HEK293 (cell line): ENCODE results near the gene STAT3.

Source experiments
- BCL6B ChIP-seq: fragments of 450-650 bp; formaldehyde crosslinking; IDR thresholded peaks from 2 replicates; pipeline ENCODE4 v1.5.1; 2017; ENCODE audit warnings: missing biosample characterization, missing genetic modification characterization
- KLF16 ChIP-seq: fragments of 450-650 bp; formaldehyde crosslinking; IDR thresholded peaks from 2 replicates; pipeline ENCODE4 v1.5.1; 2017; ENCODE audit warnings: missing biosample characterization, missing genetic modification characterization
- MEIS1 ChIP-seq: sonication (generic); formaldehyde crosslinking; IDR thresholded peaks from 2 replicates; pipeline ENCODE4 v1.8.1; 2022; ENCODE audit warnings: missing genetic modification reagents, mild to moderate bottlenecking, borderline replicate concordance
- RBAK ChIP-seq: fragments of 450-650 bp; formaldehyde crosslinking; IDR thresholded peaks from 2 replicates; pipeline ENCODE4 v1.5.1; 2016; ENCODE audit warnings: missing biosample characterization, missing genetic modification characterization
- TCF7L2 ChIP-seq: IDR thresholded peaks from 2 replicates; pipeline ENCODE4 v1.6.1; 2011; ENCODE audit warnings: low read depth, mild to moderate bottlenecking, inconsistent platforms, low read length, moderate library complexity, borderline replicate concordance
- ZFP37 ChIP-seq: fragments of 450-650 bp; formaldehyde crosslinking; IDR thresholded peaks from 2 replicates; pipeline ENCODE4 v1.5.1; 2016; ENCODE audit warnings: missing biosample characterization, missing genetic modification characterization
- ZNF140 ChIP-seq: fragments of 450-650 bp; formaldehyde crosslinking; IDR thresholded peaks from 2 replicates; pipeline ENCODE4 v1.5.1; 2016; ENCODE audit warnings: missing biosample characterization, missing genetic modification characterization
- ZNF350 ChIP-seq: fragments of 450-650 bp; formaldehyde crosslinking; IDR thresholded peaks from 2 replicates; pipeline ENCODE4 v1.5.0; 2017; ENCODE audit warnings: missing biosample characterization, mild to moderate bottlenecking, missing genetic modification characterization
- ZNF530 ChIP-seq: fragments of 450-650 bp; formaldehyde crosslinking; IDR thresholded peaks from 2 replicates; pipeline ENCODE4 v1.5.1; 2016; ENCODE audit warnings: low read depth, missing biosample characterization, missing genetic modification characterization
- ZNF544 ChIP-seq: fragments of 450-650 bp; formaldehyde crosslinking; IDR thresholded peaks from 2 replicates; pipeline ENCODE4 v1.5.0; 2017; ENCODE audit warnings: missing biosample characterization, missing genetic modification characterization
- ZNF548 ChIP-seq: fragments of 450-650 bp; formaldehyde crosslinking; IDR thresholded peaks from 2 replicates; pipeline ENCODE4 v1.5.1; 2016; ENCODE audit warnings: missing biosample characterization, missing genetic modification characterization
- TF ChIP-seq, protein P1 (sequence below): fragments of 450-650 bp; formaldehyde crosslinking; IDR thresholded peaks from 2 replicates; pipeline ENCODE4 v1.5.1; 2016; ENCODE audit warnings: missing biosample characterization, missing genetic modification characterization
- TF ChIP-seq, protein P2 (sequence below): fragments of 450-650 bp; formaldehyde crosslinking; IDR thresholded peaks from 2 replicates; pipeline ENCODE4 v1.5.1; 2016; ENCODE audit warnings: missing biosample characterization, missing genetic modification characterization

DNA sequence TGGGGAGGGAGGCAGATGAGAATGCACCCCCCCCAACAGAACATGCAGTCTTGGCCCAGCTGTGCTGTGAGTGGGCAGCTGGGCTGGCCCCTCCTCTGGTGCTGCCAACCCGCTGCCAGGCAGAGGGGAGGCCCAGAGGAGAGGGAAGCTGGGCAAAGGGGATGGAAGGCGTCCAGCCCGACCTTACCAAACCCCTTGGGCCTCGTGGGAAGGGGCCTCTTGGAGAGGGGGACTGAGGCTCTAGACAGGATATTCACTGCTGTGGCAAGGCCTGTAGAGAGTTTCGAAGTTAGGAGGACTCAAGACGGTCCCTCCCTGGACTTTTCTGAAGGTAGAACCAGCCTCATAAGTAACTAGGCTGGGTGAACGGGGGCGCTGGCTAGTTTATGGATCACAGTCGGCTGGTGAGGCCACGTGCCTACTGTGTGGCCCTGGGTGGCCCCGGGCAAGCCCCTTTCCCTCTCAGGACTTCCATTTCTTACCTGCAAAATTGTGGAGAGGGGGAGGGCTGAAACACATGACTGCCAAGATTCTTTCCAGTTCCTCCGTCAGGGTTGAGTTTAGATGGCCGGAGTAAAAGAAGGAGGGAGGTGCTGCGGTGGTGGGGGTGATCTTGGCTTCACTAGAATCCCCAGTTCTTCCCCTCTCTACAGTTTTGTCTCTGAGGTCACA, 100.8 kb downstream of the STAT3 start:
- TF ChIP-seq ZNF548 (tag by site-specific recombination) (no peak), ZNF530 (tag by site-specific recombination) (no peak), ZNF544 (tag by site-specific recombination) (no peak), ZNF140 (no peak), KLF16 (tag by site-specific recombination) (no peak), ZNF350 (no peak), MEIS1 (CRISPR knock-in tag) (no peak), BCL6B (tag by site-specific recombination) (no peak), RBAK (tag by site-specific recombination) (no peak), TCF7L2 (no peak), ZFP37 (no peak)
- TF ChIP-seq, protein P1, sequence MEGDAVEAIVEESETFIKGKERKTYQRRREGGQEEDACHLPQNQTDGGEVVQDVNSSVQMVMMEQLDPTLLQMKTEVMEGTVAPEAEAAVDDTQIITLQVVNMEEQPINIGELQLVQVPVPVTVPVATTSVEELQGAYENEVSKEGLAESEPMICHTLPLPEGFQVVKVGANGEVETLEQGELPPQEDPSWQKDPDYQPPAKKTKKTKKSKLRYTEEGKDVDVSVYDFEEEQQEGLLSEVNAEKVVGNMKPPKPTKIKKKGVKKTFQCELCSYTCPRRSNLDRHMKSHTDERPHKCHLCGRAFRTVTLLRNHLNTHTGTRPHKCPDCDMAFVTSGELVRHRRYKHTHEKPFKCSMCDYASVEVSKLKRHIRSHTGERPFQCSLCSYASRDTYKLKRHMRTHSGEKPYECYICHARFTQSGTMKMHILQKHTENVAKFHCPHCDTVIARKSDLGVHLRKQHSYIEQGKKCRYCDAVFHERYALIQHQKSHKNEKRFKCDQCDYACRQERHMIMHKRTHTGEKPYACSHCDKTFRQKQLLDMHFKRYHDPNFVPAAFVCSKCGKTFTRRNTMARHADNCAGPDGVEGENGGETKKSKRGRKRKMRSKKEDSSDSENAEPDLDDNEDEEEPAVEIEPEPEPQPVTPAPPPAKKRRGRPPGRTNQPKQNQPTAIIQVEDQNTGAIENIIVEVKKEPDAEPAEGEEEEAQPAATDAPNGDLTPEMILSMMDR (tag by site-specific recombination), result no peak
- TF ChIP-seq, protein P2, sequence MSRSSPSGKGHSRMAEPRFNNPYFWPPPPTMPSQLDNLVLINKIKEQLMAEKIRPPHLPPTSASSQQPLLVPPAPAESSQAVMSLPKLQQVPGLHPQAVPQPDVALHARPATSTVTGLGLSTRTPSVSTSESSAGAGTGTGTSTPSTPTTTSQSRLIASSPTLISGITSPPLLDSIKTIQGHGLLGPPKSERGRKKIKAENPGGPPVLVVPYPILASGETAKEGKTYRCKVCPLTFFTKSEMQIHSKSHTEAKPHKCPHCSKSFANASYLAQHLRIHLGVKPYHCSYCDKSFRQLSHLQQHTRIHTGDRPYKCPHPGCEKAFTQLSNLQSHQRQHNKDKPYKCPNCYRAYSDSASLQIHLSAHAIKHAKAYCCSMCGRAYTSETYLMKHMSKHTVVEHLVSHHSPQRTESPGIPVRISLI (tag by site-specific recombination), result no peak
